SW480 (cell line): Measurements from ENCODE around the gene SH3TC1.

ENCODE experiments used
- DNase-seq: peaks from one replicate; pipeline ENCODE4 v3.0.0-alpha.2; 2016; ENCODE audit warnings: low spot score

SH3TC1 gene

DNA sequence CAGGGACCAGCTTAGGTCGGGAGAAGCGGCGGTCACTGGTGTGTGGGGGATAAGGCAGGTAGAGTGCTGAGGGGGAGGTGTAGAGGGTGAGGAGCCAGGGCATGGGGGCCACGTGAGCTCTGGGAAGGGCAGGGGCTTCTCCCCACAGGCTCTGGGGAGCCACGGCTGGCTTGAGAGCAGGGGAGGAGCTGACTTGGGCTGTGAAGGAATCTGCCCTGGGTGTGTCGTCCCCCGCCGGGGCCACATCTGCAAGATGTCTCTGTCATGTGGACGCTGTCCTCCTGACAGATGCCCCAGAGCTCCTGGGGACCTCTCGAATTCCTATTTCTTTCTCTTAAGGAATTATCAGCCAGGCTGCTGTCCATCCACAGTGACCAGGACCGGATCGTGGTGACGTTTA, 15.0 kb downstream of the SH3TC1 start:
- DNase-seq = no peak

DNA sequence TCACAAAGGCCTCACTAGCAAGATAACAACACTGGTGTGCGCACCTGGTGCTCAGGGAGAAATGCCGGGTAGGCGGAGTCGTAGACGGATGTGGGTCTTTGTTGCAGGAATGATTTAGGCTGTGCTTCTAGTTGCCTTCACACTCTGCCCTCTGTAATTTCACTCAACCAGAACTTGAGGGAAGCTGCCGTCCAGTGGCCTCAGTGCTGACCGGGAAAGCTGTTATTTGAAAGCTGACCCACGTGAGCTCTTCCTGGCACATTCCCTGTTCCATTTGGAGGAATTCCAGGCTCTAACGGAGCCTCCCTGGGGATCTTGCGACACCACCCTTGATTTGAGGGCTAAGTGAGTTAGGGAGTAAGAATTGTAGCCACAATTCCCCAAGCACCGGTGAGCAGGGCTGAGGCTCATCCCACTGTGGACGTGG, 15.9 kb downstream of the SH3TC1 start:
- DNase-seq = no peak

DNA sequence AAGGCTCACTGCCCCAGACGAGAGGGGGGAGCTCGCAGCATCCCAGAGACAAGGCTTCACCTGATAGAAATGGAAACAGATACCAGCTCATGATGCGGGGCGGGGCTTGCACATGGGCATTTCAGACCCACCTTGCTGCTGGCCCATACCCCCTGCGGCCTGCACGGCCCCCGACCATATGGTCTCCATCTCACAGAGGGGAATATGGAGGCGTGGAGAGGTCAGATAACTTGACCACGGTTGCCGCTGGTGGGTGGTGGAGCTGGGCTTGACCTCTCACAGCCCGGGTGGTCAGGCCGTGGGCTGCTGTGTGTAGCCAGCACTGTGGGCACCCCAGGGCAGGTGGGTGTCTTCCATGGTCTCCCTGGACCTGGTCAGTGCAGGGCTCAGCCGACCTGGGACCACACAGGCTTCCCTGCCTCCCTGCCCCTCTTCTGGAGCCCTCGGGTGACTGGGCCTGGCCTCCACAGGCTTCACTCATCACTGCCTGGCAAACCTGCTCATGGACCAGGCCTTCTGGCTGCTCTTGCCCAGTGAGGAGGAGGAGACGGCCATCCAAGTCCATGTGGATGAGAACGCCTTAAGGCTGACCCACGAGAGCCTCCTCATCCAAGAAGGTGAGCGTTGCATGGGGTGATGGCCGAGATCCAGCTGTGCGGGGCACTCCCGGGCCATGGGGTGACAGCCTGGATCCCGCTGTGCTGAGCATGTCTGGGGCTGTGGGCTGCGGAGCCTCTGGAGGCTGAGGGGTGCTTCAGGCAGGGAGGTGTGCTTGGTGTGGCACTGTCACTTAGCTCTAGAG, 16.8 kb downstream of the SH3TC1 start:
- no peak for DNase-seq

DNA sequence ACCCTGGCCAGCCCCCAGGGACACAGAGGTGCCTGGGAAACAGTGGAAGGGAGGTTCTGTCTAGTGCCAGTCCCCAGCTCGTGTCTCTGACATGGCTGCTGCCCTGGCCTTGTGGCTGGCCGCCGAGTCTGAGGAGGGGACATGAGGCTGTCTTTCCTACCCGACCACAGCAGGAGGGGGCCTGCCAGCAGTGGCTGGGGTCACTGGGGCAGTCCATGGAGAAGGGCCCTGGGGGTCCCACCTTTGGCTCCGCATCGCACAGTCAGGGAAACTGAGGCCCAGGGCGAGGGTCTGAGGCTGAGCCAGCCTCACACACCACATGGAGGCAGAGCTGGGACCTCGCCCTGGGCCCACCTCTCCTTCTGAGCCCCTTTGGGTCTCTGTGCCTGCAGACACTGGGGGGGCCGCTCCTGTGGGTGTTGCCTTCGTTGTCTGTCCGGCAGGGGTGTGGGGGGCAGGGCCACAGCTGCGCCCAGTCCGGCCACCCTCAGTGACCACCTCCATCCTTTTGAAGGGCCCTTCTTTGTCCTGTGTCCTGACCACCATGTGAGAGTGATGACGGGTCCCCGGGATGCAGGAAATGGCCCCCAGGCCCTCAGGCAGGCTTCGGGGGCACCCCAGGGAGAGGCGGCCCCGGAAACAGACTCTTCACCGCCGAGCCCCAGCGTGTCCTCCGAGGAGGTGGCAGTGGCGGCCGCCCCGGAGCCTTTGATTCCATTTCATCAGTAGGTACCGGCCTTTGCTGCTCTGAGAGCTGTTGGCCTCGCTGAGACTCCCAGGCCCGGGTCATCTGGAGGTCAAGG, 17.6 kb downstream of the SH3TC1 start:
- DNase-seq = no peak

DNA sequence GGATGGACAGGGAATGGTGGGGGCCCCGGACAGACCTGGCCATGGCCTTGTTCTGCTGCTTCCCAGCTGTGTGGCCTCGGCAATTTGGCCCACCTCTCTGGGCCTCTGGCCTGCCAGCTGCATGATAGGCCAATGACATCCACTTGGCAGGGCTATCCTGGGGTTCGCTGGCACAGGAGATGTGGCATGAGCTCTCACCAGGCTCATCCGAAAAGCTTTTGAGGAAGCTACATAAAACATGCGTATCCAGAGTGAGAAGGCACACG, 18.1 kb downstream of the SH3TC1 start:
- DNase-seq = no peak

DNA sequence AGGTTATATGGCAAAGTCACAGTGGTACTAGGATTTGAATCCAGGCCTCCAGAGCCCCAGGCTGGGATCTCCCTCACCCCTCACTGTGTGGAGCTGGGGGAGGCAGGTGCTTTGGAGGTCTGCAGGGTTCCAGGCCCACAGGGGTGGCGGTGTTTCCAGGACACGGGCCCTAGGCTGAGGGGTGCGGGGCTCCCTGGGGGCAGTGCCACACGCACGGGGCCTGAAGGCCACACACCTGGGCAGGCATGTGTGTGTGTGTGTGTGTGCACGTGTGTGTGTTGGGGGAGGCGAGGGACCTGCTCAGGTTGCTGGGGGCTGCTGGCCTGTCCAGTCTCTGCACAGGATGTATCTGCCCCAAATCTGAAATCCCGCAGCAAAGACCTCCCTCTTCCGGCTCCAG, 18.8 kb downstream of the SH3TC1 start:
- DNase-seq = no peak

DNA sequence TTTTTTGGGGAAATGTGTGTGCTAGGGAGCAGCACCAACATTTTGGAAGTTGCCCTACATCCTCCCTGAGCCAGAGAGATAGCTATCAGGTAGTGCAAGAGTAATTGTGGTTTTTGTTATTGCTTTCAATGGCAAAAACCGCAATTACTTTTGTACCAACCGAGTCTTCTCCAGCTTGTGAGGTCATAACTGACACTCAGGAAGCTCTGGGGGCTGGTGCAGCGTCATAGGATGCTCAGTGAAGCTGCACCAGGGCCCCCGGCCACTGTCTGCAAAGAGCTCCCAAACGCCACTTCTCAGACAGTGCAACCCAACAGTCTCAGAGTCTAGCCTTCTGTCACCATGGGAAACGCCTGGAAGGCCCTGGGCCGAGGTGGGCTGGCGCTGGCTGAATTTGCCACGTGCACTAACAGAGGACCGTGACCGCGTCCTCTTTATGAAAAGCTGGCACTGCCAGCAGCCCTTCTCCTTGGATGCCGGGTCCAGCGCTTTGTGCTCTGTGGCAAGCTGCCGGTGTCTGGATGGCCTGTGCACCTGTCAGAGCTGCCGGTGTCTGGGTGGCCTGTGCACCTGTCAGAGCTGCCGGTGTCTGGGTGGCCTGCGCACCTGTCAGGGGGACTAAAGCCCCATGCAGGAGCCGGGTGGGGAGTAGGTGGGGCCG, 19.4 kb downstream of the SH3TC1 start:
- no peak for DNase-seq

DNA sequence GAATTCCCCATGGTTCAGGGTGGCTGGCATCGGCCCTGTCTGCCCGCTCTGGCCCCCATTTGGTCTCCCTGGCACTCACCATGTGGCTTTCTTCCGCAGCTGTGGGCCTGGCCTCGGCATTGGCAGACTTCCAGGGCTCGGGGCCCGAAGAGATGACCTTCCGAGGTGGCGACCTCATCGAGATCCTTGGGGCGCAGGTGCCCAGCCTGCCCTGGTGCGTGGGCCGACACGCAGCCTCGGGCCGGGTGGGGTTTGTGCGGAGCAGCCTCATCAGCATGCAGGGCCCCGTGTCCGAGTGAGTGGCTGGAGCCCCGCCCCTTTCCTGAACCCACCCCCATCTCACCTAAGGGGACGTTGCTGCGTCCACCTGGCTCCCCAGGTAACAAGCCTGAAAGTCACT, 20.1 kb downstream of the SH3TC1 start:
- DNase-seq = no peak

DNA sequence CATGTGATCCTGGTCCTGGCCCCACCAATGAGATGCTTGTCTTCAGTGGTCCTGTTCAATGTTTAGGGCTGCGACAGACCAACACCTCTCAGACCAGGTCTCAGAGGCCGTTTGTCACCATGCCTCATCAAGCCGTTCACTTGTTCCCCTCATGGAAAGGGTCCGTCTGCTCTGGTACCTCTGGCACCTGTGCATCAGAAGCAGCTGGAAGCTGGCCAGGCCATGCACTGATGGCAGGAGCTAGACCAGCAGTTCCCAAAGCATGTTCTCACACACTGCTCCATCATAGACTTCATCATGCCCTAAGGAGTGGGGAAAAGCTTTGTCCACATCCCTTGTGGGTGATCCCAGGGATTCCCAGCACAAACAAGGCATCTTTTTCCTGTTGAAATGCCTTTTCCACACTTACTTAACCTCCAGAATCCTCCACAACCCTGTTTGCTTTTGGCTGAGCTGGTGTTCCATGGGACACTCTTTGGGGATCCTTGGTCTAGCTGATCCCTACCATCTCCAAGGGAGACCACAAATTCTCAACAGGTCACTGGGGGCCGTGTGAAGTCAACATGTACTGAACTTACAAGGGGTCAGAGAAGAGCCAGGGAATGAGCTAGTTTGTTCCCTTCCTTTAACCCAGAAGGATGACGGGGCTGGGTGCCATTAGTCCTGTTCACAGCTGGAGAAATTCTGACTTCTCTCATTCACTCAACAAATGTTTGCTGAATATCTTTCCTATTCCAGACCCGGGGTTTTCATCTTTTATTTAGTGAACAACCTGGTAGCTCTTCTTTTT, 21.8 kb downstream of the SH3TC1 start:
- DNase-seq = no peak

DNA sequence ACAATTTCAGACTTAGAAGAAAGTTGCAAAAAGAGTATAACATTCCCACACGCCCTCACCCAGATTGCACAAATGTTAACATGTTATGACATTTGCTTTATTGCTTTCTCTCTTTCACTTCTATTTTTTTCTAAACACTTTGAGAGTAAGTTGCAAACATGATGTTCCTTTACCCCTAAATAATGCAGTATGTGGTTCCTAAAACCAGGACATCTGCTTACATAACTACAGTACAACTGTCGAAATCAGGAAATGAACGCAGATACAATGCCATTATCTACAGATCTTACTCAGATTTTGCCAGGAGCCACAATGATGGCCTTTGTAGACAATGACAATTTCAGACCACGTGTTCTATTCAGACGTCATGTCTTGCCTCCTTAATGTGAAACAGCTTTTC, 22.4 kb downstream of the SH3TC1 start:
- DNase-seq = no peak

DNA sequence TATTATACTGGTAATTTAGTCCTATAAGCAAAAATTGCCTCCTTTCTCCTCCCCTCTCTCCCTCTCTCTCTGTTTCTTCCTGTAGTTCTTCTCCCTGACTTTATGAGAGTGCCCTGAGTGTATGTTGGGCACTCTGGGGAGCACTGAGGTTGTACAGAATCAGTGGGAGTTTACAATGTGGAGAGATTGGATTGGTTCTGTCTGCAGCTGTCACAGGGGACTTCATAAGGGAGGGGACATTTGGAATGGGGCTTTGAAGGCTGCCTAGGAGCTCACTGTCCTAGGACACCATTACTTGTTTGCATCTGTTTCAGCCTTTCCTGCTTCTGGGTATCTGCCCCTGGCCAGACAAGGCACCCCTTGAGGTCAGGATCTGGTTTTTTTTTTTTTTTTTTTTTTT, 22.9 kb downstream of the SH3TC1 start:
- DNase-seq = no peak

DNA sequence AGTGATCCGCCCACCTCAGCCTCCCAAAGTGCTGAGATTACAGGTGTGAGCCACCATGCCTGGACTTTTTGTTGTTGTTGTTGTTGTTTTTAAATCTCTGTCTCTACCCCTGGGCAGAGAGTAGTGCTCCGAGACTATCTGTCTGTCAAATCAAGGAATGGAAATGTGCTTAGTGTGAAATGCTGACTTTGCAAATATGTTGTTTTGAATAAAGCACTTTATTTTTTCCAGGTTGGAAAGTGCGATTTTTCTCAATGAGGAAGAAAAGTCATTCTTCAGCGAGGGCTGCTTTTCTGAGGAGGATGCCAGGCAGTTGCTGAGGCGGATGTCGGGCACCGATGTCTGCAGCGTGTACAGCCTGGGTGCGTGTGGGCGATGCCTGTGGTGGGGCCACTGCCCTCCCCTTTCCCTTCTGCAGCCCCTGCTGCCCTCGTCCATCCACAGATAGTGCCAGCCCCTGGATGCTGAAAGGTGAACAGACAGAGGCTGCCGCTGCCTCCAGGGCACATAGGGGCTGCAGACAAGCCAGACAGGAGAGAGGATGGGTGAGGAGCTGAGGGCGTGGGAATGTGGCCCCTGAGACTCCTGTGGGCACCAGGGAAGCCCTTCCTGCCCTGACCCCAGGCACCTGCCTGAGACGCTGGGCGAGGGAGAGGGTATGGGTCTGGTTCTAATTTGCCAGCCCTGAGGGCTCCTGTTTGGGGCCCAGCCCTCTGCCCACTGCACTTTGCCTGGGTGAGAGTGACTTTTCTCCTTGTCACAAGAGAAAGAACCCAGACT, 23.7 kb downstream of the SH3TC1 start:
- DNase-seq = no peak

DNA sequence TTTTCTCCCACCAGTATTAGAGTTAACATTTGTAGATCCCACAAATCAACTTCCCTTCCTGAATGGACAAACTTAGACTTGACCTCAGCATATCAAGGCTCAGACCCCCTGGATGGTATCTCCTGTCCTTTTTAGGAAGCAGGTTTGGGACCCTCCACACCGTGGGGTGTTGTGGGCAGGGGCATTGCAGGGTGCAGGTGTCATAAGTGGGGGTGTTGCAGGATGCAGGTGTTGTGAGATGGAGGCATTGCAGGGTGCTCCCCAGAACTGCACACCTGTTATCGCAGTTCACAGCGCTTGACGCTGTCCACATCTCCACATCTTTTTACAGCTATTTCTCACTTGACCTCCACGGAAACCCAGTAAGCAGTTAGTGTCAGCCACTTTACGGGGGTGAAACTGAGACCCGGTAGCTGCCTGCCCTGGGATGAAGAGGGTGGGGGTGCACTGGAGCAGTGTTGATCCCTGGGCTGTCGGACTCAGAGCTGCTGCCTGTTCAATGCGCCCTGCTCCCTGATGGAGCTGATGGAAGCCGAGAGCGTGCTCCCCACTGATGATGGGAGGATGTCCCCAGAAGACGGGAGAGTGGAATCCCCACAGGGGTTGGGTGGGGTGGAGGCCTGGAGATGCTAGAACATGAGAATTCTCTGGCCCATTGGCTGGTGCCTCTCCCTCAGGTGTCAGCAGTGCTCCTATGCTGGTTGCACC, 25.3 kb downstream of the SH3TC1 start:
- no peak for DNase-seq

DNA sequence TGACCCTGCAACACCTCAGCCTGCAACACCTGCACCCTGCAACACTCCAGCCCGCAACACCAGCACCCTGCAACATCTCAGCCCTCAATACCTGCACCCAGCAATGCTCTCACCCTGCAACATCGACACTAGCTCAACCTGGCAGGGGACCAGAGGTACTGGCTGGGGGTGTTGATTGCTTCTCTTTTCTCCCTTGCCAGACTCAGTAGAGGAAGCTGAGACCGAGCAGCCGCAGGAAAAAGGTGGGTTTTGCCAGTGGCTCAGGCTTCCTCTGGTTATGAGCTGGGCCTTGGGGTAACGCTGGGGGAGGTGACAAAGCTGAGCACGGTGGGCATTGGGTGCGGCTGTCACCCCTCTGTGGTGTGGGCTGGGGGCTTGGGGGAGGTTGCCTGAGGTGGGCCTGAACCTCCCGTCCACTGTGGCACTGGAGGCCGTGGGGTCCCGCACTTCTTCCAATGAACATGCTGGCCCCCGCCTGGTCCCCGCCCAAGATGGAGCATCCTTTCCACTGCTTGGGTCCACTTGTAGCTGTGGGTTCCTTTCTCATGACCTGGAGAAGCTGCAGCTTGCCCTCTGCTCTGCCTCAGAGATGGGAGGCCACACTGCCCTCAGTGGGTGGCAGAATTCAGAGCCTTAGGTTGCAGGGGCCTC, 26.0 kb downstream of the SH3TC1 start:
- DNase-seq = no peak

DNA sequence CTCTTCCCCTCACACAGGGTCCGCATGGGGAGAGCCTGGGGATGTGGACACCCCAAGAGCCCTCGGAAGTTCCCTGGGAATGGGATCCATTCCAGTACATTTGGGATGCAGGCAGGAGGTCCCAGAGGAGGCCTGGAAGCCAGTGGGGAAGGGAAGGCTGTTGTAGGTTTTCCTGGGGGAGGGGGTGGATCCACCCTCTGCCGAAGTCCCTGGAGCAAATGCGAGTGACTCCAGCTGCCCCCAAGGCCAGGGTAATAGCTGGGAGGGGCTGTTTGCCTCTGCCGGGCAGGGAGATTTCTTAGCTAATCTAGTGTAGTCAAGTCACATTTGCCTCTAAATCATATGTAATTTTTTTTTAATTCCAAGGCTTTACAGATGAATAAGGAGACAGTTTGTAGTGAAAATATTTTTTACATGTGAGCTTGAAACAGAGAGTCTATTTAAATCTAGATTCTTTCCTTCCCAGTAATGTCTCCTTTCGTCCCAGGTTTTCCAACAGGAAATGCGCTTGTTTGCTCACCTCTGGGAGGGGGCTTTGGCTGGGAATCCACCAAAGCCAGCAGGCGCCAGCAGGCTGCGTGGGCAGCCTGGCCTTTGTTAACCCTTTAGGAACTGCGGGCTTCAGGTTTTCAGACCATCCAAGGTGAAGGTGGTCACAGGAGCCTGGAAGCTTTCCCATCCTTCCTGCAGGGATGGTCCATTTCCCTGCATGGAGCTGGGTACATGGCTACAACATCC, 26.8 kb downstream of the SH3TC1 start:
- no peak for DNase-seq

DNA sequence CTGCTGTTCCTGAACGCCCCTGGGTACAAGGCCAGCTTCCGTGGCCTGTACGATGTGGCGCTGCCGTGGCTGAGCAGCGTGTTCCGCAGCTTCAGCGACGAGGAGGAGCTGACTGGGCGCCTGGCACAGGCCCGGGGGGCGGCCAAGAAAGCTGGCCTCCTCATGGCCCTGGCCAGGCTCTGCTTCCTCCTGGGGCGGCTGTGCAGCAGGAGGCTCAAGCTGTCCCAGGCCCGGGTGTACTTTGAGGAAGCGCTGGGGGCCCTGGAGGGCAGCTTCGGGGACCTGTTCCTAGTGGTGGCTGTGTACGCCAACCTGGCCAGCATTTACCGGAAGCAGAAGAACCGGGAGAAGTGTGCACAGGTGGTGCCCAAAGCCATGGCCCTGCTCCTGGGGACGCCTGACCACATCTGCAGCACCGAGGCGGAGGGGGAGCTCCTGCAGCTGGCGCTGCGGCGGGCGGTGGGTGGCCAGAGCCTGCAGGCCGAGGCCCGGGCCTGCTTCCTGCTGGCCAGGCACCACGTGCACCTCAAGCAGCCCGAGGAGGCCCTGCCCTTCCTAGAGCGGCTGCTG, 28.2 kb downstream of the SH3TC1 start:
- no peak for DNase-seq

DNA sequence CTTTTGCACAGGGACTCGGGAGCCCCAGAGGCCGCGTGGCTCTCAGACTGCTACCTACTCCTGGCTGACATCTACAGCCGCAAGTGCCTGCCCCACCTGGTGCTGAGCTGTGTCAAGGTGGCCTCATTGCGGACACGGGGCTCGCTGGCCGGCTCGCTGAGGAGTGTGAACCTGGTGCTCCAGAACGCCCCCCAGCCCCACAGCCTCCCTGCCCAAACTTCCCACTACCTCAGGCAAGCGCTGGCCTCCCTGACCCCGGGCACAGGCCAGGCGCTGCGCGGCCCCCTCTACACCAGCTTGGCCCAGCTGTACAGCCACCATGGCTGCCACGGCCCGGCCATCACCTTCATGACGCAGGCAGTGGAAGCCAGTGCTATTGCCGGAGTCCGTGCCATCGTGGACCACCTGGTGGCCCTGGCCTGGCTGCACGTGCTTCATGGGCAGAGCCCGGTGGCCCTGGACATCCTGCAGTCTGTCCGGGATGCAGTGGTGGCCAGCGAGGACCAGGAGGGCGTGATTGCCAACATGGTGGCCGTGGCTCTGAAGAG, 28.8 kb downstream of the SH3TC1 start:
- DNase-seq = no peak

DNA sequence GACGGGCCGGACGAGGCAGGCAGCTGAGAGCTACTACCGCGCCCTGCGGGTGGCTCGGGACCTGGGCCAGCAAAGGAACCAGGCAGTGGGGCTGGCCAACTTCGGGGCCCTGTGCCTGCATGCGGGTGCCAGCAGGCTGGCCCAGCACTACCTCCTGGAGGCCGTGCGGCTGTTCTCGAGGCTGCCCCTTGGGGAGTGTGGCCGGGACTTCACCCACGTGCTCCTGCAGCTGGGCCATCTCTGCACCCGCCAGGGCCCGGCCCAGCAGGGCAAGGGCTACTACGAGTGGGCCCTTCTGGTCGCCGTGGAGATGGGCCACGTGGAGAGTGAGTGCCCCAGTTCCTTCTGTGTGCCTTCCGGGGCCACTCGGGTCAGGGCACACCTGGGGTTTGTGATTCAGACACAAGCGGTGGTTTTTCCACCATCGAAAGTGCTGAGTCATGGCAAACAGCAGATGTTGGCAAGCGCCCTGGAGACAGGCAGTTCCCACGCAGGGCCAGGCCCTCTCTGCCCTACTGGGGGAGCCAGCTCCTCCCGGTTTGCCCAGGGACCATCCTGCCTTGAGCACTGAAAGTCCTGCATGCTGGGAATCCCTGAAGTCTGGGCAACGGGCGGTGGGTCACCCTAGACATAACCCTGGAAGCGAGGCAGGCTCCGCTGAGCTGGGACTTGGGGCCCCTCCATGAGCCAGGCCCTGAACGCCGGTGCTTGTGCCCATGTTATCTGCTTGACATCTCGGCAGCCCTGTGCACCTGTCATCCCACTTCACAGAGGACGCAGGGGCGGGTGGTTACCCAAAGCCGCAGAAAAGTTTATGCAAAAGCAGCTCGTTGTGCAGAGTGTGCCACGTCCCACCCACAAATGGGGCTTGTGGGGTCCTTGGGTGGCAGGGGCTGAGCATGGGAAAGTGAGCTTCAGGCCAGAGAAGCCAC, 29.5 kb downstream of the SH3TC1 start:
- no peak for DNase-seq
